ENCODE measurements around the gene SLC43A2. TPM values are rescaled to one million over a fixed set of nuclear protein-coding genes. Genes with fewer than 3 reads are reported as not detected.

SLC43A2 gene
- total and polyA plus RNA-seq, 10 of the 15 experiments (the other 5 are each of a cell fraction or from before 2014, with no cell fraction given): 0.03 to 14.0 (median 5.3) TPM

DNA sequence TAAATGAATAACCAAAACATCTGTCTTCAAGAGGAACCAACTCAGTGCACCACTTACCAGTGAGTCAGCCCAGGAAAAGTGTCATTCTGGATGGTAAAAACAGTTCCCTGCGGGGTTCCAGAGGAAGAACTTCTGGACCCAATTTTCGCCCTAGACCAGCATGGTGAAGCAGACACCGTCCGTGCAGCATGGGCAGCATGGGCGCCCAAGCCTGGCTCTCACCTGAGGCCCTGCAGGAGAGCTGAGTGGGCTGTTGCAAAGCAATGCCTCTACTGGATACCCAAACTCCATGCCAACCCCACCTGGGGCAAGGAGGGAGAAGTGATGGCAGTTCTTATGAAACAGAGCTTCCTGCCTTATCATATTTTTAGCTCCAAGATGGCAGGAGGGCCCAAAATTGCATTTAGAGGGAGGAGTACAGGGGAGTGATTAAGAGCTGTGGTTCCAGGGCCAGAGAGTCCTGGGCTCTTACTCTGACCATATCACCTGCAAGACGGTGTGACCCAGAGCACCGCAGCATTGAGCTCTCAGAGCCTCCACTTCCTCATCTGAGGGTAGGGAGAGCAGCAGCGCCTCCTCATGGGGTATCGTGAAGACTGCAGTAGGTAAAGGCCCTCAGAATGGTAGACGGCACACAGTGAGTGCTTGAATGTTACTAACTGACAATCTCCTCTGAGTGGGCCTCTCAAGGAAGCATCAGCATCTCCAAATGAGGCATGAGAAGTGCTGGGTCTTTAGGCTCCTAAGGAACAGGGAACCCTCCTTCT is 95.6 kb downstream of the SLC43A2 start (continued):
- TF ChIP-seq, protein P1, sequence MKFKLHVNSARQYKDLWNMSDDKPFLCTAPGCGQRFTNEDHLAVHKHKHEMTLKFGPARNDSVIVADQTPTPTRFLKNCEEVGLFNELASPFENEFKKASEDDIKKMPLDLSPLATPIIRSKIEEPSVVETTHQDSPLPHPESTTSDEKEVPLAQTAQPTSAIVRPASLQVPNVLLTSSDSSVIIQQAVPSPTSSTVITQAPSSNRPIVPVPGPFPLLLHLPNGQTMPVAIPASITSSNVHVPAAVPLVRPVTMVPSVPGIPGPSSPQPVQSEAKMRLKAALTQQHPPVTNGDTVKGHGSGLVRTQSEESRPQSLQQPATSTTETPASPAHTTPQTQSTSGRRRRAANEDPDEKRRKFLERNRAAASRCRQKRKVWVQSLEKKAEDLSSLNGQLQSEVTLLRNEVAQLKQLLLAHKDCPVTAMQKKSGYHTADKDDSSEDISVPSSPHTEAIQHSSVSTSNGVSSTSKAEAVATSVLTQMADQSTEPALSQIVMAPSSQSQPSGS (IDR thresholded peaks at IDR 0.05; ENCODE audit: low read length): no peak
- TF ChIP-seq SPI1 (IDR thresholded peaks at IDR 0.05; ENCODE audit: borderline replicate concordance, insufficient read depth, low read depth, low read length): peak; percentile 83
- TF ChIP-seq, protein P2, sequence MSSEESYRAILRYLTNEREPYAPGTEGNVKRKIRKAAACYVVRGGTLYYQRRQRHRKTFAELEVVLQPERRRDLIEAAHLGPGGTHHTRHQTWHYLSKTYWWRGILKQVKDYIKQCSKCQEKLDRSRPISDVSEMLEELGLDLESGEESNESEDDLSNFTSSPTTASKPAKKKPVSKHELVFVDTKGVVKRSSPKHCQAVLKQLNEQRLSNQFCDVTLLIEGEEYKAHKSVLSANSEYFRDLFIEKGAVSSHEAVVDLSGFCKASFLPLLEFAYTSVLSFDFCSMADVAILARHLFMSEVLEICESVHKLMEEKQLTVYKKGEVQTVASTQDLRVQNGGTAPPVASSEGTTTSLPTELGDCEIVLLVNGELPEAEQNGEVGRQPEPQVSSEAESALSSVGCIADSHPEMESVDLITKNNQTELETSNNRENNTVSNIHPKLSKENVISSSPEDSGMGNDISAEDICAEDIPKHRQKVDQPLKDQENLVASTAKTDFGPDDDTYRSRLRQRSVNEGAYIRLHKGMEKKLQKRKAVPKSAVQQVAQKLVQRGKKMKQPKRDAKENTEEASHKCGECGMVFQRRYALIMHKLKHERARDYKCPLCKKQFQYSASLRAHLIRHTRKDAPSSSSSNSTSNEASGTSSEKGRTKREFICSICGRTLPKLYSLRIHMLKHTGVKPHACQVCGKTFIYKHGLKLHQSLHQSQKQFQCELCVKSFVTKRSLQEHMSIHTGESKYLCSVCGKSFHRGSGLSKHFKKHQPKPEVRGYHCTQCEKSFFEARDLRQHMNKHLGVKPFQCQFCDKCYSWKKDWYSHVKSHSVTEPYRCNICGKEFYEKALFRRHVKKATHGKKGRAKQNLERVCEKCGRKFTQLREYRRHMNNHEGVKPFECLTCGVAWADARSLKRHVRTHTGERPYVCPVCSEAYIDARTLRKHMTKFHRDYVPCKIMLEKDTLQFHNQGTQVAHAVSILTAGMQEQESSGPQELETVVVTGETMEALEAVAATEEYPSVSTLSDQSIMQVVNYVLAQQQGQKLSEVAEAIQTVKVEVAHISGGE (CRISPR knock-in tag; IDR thresholded peaks at IDR 0.05): no peak
- no peak for TF ChIP-seq JUND (IDR thresholded peaks at IDR 0.05; ENCODE audit: low read depth, low read length)
- TF ChIP-seq, protein P3, sequence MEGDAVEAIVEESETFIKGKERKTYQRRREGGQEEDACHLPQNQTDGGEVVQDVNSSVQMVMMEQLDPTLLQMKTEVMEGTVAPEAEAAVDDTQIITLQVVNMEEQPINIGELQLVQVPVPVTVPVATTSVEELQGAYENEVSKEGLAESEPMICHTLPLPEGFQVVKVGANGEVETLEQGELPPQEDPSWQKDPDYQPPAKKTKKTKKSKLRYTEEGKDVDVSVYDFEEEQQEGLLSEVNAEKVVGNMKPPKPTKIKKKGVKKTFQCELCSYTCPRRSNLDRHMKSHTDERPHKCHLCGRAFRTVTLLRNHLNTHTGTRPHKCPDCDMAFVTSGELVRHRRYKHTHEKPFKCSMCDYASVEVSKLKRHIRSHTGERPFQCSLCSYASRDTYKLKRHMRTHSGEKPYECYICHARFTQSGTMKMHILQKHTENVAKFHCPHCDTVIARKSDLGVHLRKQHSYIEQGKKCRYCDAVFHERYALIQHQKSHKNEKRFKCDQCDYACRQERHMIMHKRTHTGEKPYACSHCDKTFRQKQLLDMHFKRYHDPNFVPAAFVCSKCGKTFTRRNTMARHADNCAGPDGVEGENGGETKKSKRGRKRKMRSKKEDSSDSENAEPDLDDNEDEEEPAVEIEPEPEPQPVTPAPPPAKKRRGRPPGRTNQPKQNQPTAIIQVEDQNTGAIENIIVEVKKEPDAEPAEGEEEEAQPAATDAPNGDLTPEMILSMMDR (IDR thresholded peaks at IDR 0.05 in 2 of 3, conservative IDR thresholded peaks at IDR 0.05 in 1 of 3; ENCODE audit: control insufficient read depth in 2 of 3, extremely low read depth in 1 of 3, insufficient read depth in 1 of 3, low read depth in 3 of 3, low read length in 3 of 3): peak; percentile 45 to 63 (median 57); a peak in 5 of 6 replicates
- no peak for TF ChIP-seq KDM1A (IDR thresholded peaks at IDR 0.05; ENCODE audit: borderline replicate concordance)
- no peak for TF ChIP-seq RAD51 (IDR thresholded peaks at IDR 0.05)
- TF ChIP-seq FOS (IDR thresholded peaks at IDR 0.05; ENCODE audit: borderline replicate concordance, extremely low read depth, insufficient read length): no peak
- peak; percentile 50 for TF ChIP-seq RAD21 (IDR thresholded peaks at IDR 0.05; ENCODE audit: insufficient read depth, low read depth, low read length)
- TF ChIP-seq NRF1 (conservative IDR thresholded peaks at IDR 0.05; ENCODE audit: low read depth, low read length): no peak

Measured in GM12878 (cell line).